ENCODE results near the gene HOXA5.

GRCh38 chr7:27121684-27122076 lies 21.8 kb downstream of the HOXA5 start:
- TF ChIP-seq CTCF (tag by site-specific recombination; IDR thresholded peaks at IDR 0.05) (no peak), ZNF26 (tag by site-specific recombination; IDR thresholded peaks at IDR 0.05) (no peak), ZNF510 (tag by site-specific recombination; IDR thresholded peaks at IDR 0.05; ENCODE audit: insufficient replicate concordance) (no peak), TCF7L2 (IDR thresholded peaks at IDR 0.05; ENCODE audit: borderline replicate concordance, low read depth, low read length) (no peak), ZNF274 (IDR thresholded peaks at IDR 0.05; ENCODE audit: low read length) (no peak), ZNF274 (tag by site-specific recombination; IDR thresholded peaks at IDR 0.05; ENCODE audit: borderline replicate concordance) (no peak), ZSCAN16 (tag by site-specific recombination; IDR thresholded peaks at IDR 0.05) (no peak)
